MV-4-11 (cell line): ENCODE results near the gene TNK1.

Source experiments
- DNase-seq: peaks from one replicate; lab custom pipeline; 2025; lab: John Stamatoyannopoulos, UW

TNK1 gene

GRCh38 chr17:7410634-7411426 lies 29.9 kb downstream of the TNK1 start:
- DNase-seq: no peak

- no peak for DNase-seq
Observed at GRCh38 chr17:7411427-7411750, 30.5 kb downstream of the TNK1 start.

- no peak for DNase-seq
Observed at GRCh38 chr17:7413346-7413985, 32.6 kb downstream of the TNK1 start.

DNA sequence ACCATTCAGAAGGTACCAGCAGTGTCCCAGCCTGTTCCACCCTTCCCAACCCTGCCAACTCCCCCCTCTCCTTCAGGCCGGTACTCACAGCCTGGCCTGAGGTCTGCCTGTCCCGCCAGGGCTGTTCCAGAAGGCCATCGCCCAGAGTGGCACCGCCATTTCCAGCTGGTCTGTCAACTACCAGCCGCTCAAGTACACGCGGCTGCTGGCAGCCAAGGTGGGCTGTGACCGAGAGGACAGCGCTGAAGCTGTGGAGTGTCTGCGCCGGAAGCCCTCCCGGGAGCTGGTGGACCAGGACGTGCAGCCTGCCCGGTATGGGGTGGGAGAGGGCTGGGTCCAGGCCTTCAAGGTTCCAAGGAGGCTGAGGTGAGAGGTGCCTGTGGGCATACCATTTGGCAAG lies 33.9 kb downstream of the TNK1 start:
- DNase-seq: no peak

GRCh38 chr17:7415784-7416183 lies 34.9 kb downstream of the TNK1 start:
- no peak for DNase-seq

DNA sequence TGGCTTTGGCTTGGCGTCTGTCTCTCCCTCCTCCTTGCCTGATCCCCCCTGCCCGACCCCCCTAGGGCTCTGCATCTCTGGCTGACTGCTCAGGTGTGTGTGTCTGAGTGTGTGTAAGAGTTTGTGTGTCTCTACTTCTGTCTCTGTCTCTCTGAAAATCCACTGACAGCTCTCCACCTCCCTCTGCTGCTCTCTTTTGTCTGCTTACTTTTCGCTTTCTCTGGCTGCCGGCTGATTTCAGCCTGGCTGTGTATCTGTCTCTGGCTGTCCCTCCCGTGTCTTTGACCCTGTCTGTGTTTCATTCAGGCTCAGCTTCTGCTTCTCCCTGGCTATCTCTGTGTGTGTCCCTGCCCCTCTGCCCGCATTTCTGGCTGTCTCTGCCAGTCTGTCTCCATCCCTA lies 35.4 kb downstream of the TNK1 start:
- no peak for DNase-seq

GRCh38 chr17:7417056-7417655 lies 36.3 kb downstream of the TNK1 start:
- DNase-seq: no peak

DNA sequence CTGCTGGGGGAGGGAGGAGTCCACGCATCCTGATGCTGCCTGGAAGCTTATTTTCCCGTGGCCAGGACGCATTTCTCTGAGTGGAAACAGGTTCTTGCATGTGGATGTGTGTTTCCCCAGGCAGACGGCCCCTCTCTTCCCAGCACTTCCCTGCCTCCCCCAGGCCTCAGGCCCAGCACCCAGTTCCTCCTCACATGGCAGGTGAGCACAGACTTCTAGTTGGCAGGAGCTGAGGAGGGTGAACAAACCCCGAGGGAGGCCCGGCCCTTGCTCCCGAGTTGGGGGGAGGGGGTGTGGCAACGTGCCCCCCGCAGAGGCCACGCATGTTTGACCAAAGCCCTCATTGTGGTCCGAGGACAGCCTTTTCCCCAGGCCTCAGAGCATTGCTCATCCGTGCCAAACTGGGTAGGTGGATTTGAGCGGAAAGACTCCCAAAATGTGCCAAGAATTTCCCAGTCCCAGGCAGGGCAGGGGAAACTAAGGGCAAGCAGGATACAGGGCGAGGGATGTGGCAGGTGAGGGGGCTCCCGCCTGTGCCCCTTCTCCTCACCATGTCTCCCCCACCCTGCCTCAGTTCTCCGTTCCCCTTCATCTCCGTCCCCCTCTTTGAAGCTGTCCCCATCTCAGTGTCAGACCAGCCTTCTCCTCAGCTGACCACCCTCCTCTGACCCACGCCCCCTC lies 37.7 kb downstream of the TNK1 start:
- no peak for DNase-seq

- DNase-seq: no peak
Observed at GRCh38 chr17:7419819-7420610, 39.1 kb downstream of the TNK1 start, which contains the start of gene SPEM1. Gene SPEM1, plus strand, starts transcription at chr17:7420324. Its CDS starts 61 bp downstream, at chr17:7420385.

DNA sequence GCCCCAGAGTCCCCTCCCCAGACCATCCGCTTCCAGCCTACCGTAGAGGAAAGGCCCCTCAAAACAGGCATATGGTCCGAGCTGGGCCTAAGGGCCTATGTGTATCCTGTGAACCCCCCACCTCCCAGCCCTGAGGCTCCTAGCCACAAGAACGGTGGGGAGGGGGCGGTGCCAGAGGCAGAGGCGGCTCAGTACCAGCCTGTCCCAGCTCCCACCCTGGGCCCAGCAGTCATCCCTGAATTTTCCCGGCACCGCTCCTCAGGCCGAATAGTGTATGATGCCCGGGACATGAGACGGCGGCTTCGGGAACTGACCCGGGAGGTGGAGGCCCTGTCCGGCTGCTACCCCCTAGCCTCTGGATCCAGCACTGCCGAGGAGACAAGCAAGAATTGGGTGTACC lies 40.3 kb downstream of the TNK1 start:
- DNase-seq: no peak

DNA sequence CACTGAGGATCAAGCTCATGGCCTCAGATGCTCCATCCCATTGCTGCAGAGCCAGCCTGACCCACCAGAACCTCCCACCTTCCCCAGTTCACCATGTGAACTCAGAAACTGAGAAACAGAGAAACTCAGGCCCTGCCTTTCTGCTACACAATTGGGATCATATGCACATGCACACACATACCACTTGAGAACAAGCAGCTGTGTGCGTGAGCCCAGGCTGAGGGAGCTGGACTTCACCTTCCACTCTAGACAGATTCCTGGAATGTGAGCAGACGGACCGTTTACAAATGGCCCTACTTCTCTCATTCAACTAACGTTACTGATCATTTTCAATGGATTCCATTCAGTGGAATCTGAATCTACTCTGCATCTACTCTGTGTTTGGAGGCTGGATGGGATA lies 42.8 kb downstream of the TNK1 start:
- no peak for DNase-seq

DNA sequence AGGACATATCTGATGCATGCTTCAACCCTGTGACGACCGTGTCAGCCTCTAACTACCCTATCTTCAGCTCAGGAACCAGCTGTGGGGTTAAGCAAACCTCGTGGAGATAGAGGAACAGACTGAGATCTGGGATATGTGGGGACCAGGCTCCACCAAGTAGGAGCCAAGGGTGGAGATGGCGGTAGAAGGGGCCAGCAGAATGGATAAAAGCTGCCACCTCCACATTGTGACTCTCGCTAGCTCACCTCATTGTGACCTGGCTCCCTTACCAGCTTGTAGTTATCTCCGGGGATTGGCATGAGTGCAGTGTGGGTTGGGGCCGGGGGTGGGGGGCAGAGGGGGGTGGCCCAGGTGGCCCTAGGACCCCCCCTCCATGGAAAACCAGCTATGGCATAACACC lies 44.4 kb downstream of the TNK1 start, which contains the start of gene SPEM2:
SPEM2 (plus strand) TSS at position 301 of the 400 bp plus-strand sequence; CDS start at position 374, 73 bp downstream.
- DNase-seq: no peak

DNA sequence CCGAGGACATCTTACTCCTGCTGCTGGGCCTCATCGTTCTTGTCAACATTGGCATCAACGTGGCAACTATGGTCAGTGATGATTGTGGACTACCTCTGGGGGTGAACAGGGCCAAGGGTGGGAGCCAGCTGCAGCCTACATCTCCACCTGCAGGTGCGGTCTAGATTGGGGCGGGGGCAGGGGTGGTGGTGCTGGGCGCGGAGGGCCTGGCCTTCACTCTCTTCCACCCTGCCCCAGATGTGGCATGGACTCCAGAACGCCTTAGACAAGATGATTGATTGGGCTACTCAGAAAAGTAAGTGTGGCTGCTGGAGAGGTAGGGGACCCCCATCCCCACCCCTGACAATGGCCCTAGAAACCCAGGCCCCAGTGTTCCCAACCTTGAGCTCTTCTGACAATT lies 44.9 kb downstream of the TNK1 start:
- no peak for DNase-seq

DNA sequence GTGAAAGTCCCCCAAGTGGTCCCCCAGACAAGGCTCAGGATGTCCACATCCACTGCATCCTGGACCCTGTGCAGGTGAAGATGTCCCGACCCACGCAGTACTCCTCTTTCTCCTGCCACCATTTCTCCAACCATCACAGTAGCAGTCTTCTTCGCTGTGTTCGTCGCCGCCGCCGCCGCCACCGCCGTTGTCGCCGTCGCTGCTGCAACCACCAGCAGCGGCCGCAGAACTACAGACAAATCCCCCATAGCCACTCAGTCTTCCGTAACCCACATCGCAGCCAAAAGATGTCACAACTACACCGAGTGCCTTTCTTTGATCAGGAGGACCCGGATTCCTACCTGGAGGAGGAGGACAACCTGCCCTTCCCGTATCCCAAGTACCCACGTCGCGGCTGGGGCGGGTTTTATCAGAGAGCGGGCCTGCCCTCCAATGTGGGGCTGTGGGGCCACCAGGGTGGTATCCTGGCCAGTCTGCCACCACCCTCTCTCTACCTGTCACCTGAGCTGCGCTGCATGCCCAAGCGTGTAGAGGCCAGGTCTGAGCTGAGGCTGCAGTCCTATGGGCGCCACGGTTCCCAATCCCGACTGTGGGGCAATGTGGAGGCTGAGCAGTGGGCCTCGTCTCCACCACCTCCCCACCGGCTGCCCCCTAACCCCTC lies 45.4 kb downstream of the TNK1 start:
- DNase-seq: no peak

GRCh38 chr17:7426896-7427489 lies 46.1 kb downstream of the TNK1 start:
- DNase-seq: no peak

- no peak for DNase-seq
Observed at GRCh38 chr17:7427549-7427948, 46.7 kb downstream of the TNK1 start.

DNA sequence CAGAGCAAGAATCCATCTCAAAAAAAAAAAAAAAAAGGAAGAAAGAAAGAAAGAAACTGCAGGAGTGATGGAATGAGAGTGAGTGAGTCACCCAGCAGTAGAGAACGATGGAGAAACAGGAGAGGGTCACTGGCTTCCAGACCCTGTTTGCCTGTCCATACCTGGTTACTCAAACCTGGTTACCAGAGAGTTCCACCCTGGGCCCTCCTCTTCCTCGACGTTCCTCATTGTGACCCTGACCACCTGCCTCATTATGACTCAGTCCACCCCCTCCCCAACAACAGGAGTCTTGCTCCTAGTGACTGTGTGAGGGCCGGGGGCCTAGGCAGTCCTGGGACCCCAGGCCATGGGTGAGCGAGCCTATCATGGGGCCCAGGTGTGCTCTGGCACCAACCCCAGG lies 47.7 kb downstream of the TNK1 start, which contains the start of gene SPEM3:
SPEM3 (plus strand) TSS at position 301 of the 400 bp plus-strand sequence; CDS start at position 347, 46 bp downstream.
- DNase-seq: no peak

DNA sequence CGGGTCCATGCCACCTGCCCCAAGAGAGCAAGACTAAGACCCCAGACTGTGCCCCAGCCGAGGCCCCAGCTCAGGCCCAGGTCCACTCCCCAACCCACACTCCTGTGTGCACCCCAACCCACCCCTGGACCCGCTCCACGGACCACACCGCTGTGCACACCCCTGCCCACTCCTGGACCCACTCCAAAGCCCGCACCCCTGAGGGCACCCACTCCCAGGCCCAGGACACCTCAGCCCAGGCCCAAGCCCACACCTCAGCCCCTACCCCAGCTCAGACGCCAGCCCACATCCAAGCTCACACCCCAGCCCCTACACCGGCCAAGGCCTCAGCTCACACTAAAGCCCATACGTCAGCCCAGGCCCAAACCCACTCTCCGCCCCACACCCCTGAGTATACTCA lies 48.8 kb downstream of the TNK1 start:
- DNase-seq: no peak

DNA sequence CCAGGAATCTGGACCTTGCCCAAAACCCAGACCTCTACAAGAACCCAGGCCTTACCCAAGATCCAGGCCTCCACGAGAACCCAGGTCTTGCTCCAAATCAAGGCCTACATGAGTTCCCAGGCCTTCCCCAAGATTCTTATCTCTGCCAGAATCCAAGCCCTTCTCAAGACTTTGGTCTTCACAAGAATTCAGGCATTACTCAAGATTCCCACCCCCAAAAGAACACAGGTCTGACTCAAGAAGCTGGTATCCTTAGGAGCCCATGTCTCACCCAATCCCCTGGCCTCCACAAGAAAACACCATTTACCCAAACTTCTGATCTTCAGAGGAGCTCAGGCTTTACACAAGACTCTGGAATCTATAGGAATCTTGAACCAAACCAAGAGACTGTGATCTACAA lies 50.3 kb downstream of the TNK1 start:
- DNase-seq: no peak

GRCh38 chr17:7432296-7432695 lies 51.4 kb downstream of the TNK1 start:
- DNase-seq: no peak
